Measurements from ENCODE around the gene CRIM1.

The CRIM1 gene

GRCh38 chr2:36397728-36398413 lies 42.3 kb downstream of the CRIM1 start:
- DNase-seq = no peak

- DNase-seq = no peak
Measured at GRCh38 chr2:36399050-36399449, 43.5 kb downstream of the CRIM1 start.

GRCh38 chr2:36403675-36404230 lies 48.2 kb downstream of the CRIM1 start:
- DNase-seq = no peak

GRCh38 chr2:36404318-36404717 lies 48.7 kb downstream of the CRIM1 start:
- DNase-seq = no peak

GRCh38 chr2:36404754-36405153 lies 49.2 kb downstream of the CRIM1 start:
- DNase-seq = no peak

GRCh38 chr2:36405183-36405582 lies 49.6 kb downstream of the CRIM1 start:
- DNase-seq = no peak

- no peak for DNase-seq
Measured at GRCh38 chr2:36406296-36406695, 50.7 kb downstream of the CRIM1 start.

- no peak for DNase-seq
Measured at GRCh38 chr2:36407413-36407812, 51.8 kb downstream of the CRIM1 start.

GRCh38 chr2:36408198-36408703 lies 52.7 kb downstream of the CRIM1 start:
- no peak for DNase-seq

GRCh38 chr2:36409335-36409734 lies 53.8 kb downstream of the CRIM1 start:
- DNase-seq = no peak

GRCh38 chr2:36409935-36410334 lies 54.4 kb downstream of the CRIM1 start:
- DNase-seq = no peak

- DNase-seq = no peak
Measured at GRCh38 chr2:36410681-36411080, 55.1 kb downstream of the CRIM1 start.

GRCh38 chr2:36411962-36412444 lies 56.4 kb downstream of the CRIM1 start:
- DNase-seq = no peak

GRCh38 chr2:36413218-36413617 lies 57.6 kb downstream of the CRIM1 start:
- DNase-seq = no peak

GRCh38 chr2:36414307-36414706 lies 58.7 kb downstream of the CRIM1 start:
- no peak for DNase-seq

GRCh38 chr2:36415381-36416022 lies 59.9 kb downstream of the CRIM1 start:
- DNase-seq = no peak

GRCh38 chr2:36416370-36417165 lies 61.0 kb downstream of the CRIM1 start:
- no peak for DNase-seq

GRCh38 chr2:36420569-36421181 lies 65.1 kb downstream of the CRIM1 start:
- DNase-seq = no peak

GRCh38 chr2:36421379-36421778 lies 65.8 kb downstream of the CRIM1 start:
- no peak for DNase-seq

GRCh38 chr2:36423172-36423571 lies 67.6 kb downstream of the CRIM1 start:
- no peak for DNase-seq

- DNase-seq = no peak
Measured at GRCh38 chr2:36423619-36424120, 68.1 kb downstream of the CRIM1 start.

GRCh38 chr2:36425608-36426355 lies 70.2 kb downstream of the CRIM1 start:
- DNase-seq = no peak
